KOPT-K1 (cell line): ENCODE measurements around the gene PATJ.
"Not testable (repeated sequence)": the region's sequence is repeated elsewhere in the genome, so short reads cannot be mapped to it uniquely, and the experiment has no call there.

Experiments used
- H3K27ac ChIP-seq: fragments of 200-600 bp; sonication (generic); 2 replicates; pipeline ENCODE4 v1.5.1; 2016; ENCODE audit warnings: antibody characterized with exemption, mild to moderate bottlenecking, low read depth, low read length; ENCODE audit not compliant: poor library complexity, severe bottlenecking
- H3K36me3 ChIP-seq: fragments of 200-600 bp; sonication (generic); 2 replicates; pipeline ENCODE4 v1.5.1; 2017; ENCODE audit warnings: antibody characterized with exemption, mild to moderate bottlenecking, low read length, moderate library complexity; ENCODE audit not compliant: insufficient read depth
- H3K9me3 ChIP-seq: fragments of 200-600 bp; sonication (generic); 2 replicates; pipeline ENCODE4 v1.5.1; 2017; ENCODE audit warnings: antibody characterized with exemption, low read length, mild to moderate bottlenecking; ENCODE audit not compliant: insufficient read depth, poor library complexity, severe bottlenecking

The PATJ gene

GRCh38 chr1:62138029-62138428, 395.7 kb downstream of the PATJ start:
- Histone ChIP-seq H3K9me3 (no peaks in the 10 kb centered on the region), H3K36me3 (no peaks in the 10 kb centered on the region), H3K27ac (no peak overlapping the region)

- no peaks in the 10 kb centered on the region for H3K36me3 ChIP-seq
- no peaks in the 10 kb centered on the region for H3K9me3 ChIP-seq
- H3K27ac ChIP-seq = no peak overlapping the region
These were observed 397.1 kb downstream of the PATJ start for GRCh38 chr1:62139410-62139809.

- Histone ChIP-seq H3K36me3 (no peaks in the 10 kb centered on the region), H3K9me3 (no peaks in the 10 kb centered on the region), H3K27ac (no peak overlapping the region)
These were observed 398.4 kb downstream of the PATJ start for GRCh38 chr1:62140666-62141065.

GRCh38 chr1:62142496-62142895, 400.2 kb downstream of the PATJ start:
- Histone ChIP-seq H3K36me3 (no peaks in the 10 kb centered on the region), H3K27ac (no peak overlapping the region), H3K9me3 (no peaks in the 10 kb centered on the region)

GRCh38 chr1:62144238-62144831, 402.1 kb downstream of the PATJ start:
- no peak overlapping the region for H3K27ac ChIP-seq
- no peaks in the 10 kb centered on the region for H3K9me3 ChIP-seq
- H3K36me3 ChIP-seq = no peaks in the 10 kb centered on the region

GRCh38 chr1:62159940-62160348, 417.7 kb downstream of the PATJ start:
- Histone ChIP-seq H3K9me3 (no peaks in the 10 kb centered on the region), H3K27ac (no peak overlapping the region), H3K36me3 (no peaks in the 10 kb centered on the region)

- no peak overlapping the region for H3K27ac ChIP-seq
- H3K36me3 ChIP-seq = no peaks in the 10 kb centered on the region
- H3K9me3 ChIP-seq = no peaks in the 10 kb centered on the region
These were observed 419.4 kb downstream of the PATJ start for GRCh38 chr1:62161711-62162110.

- H3K9me3 ChIP-seq, H3K36me3 ChIP-seq, H3K27ac ChIP-seq: not testable (repeated sequence)
These were observed 428.1 kb downstream of the PATJ start for GRCh38 chr1:62170380-62170779.

GRCh38 chr1:62175568-62176179, 433.4 kb downstream of the PATJ start:
- H3K9me3 ChIP-seq = no peaks in the 10 kb centered on the region
- no peaks in the 10 kb centered on the region for H3K36me3 ChIP-seq
- H3K27ac ChIP-seq = no peak overlapping the region

GRCh38 chr1:62176597-62177312, 434.5 kb downstream of the PATJ start:
- Histone ChIP-seq H3K36me3 (no peaks in the 10 kb centered on the region), H3K27ac (no peak overlapping the region), H3K9me3 (no peaks in the 10 kb centered on the region)

GRCh38 chr1:62177621-62178020, 435.3 kb downstream of the PATJ start:
- Histone ChIP-seq H3K36me3 (no peaks in the 10 kb centered on the region), H3K27ac (no peak overlapping the region), H3K9me3 (no peaks in the 10 kb centered on the region)

- H3K27ac ChIP-seq = no peak overlapping the region
- H3K36me3 ChIP-seq = no peaks in the 10 kb centered on the region
- H3K9me3 ChIP-seq = no peaks in the 10 kb centered on the region
These were observed 436.1 kb downstream of the PATJ start for GRCh38 chr1:62178372-62178771.

- not testable (repeated sequence) for H3K27ac ChIP-seq, H3K9me3 ChIP-seq, H3K36me3 ChIP-seq
These were observed 437.8 kb downstream of the PATJ start for GRCh38 chr1:62180054-62180453.

- Histone ChIP-seq H3K36me3 (no peaks in the 10 kb centered on the region), H3K9me3 (no peaks in the 10 kb centered on the region), H3K27ac (no peak overlapping the region)
These were observed 438.4 kb downstream of the PATJ start for GRCh38 chr1:62180639-62181038.

GRCh38 chr1:62181532-62181931, 439.3 kb downstream of the PATJ start:
- H3K9me3 ChIP-seq = no peaks in the 10 kb centered on the region
- H3K36me3 ChIP-seq = no peaks in the 10 kb centered on the region
- no peak overlapping the region for H3K27ac ChIP-seq

GRCh38 chr1:62182157-62182556, 439.9 kb downstream of the PATJ start:
- H3K27ac ChIP-seq, H3K36me3 ChIP-seq, H3K9me3 ChIP-seq: not testable (repeated sequence)
